Measurements from ENCODE around the gene TCEAL7.

TCEAL7 gene

GRCh38 chrX:103369479-103369878, 39.4 kb downstream of the TCEAL7 start:
- DNase-seq = no peak

DNA sequence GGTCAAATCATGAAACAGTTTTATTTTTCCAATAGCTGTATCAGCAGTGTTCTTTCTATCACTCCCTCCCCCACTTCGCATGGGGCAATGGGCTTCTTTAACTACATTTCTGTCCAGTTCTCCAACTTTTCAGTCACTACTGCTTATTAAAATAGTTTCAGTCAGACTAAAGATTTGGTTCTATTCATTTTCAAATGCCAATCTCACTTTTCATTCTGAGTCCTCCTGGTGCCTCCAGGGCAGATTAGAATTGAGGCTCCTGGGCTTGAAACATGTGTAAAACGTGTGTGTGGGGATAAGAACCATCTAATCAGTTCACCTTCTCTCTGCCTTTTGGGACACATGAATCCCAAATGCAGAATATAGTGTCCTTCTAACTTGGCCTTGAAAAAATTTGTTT, 42.8 kb downstream of the TCEAL7 start:
- DNase-seq = no peak

DNA sequence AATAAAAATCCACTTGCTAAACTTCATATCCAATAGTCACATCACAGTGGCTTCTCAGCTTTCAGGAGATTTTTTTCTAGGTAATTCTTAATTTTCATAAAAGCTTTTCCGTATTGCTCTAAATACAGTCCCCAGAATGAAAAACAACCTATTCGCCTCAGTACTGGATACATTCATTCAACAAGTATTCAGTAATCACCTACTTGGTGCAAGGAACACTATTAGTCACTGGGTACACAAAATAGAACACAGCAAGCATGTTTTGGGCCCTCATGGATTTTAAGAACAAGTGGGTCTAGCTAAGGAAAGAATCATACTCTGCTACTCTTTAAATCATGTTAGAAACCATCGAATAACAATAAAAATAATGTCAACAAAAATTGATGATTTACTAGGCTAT, 43.5 kb downstream of the TCEAL7 start:
- DNase-seq = no peak

GRCh38 chrX:103376118-103376978, 46.3 kb downstream of the TCEAL7 start, which contains the start of gene BEX3:
TSS of gene BEX3 (plus strand) at chrX:103376538. CDS start at chrX:103377522, 984 bp downstream.
- DNase-seq = peak; percentile 47

DNA sequence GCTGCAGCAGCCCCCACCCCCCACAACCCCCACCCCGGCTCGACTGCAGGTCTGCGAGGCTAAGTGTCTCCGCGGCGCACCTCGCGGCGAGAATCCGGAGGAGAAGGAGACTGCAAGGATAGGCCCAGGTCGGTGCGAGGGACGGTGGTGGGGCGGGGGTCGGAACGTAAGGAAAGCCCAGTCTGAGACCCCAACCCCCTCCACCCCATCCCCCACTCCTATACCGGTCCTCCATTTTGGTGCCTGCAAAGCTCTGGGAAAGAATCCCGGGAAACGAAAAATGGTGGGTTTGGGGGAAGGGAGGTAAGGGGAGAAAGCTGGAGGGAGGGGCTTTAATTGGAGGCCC, 46.9 kb downstream of the TCEAL7 start:
- peak; percentile 25 for DNase-seq

DNA sequence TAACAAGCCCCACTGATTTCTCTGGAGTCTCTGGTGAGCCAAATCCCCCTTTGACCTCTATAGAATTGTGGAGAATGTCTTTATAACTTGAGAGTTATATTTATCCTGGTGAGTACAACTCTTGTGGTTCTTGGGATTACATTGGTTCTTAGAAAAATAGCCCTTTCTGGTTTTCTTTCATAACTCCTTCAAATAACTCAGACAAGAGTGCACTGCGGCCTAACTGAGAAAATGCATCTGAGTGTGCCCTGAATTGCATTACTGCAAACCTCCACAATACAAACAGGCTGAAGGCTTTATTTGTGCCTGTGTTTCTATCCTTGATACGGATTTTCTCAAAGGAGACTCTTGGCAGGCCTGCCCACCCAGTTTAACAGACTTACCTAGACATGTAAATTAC, 49.0 kb downstream of the TCEAL7 start:
- no peak for DNase-seq
